ENCODE results near the gene SPDYE6.

Gene SPDYE6

GRCh38 chr7:102320601-102321350, 35.5 kb downstream of the SPDYE6 start:
- TF ChIP-seq CTCF (IDR thresholded peaks at IDR 0.05; ENCODE audit: control insufficient read depth, extremely low read depth, insufficient read depth), result no peak
- no peak overlapping the region for H3K4me3 ChIP-seq (ENCODE audit: low read depth, low read length)
- no peak for DNase-seq (ENCODE audit: low read depth)

- TF ChIP-seq CTCF (IDR thresholded peaks at IDR 0.05; ENCODE audit: control insufficient read depth, extremely low read depth, insufficient read depth), result no peak
- no peak for DNase-seq (ENCODE audit: low read depth)
- no peak overlapping the region for H3K4me3 ChIP-seq (ENCODE audit: low read depth, low read length)
Observed at GRCh38 chr7:102320181-102320580, 36.1 kb downstream of the SPDYE6 start.

GRCh38 chr7:102319671-102320070, 36.6 kb downstream of the SPDYE6 start:
- H3K4me3 ChIP-seq (ENCODE audit: low read depth, low read length), result no peak overlapping the region
- no peak for DNase-seq (ENCODE audit: low read depth)
- TF ChIP-seq CTCF (IDR thresholded peaks at IDR 0.05; ENCODE audit: control insufficient read depth, extremely low read depth, insufficient read depth), result no peak

- no peak for TF ChIP-seq CTCF (IDR thresholded peaks at IDR 0.05; ENCODE audit: control insufficient read depth, extremely low read depth, insufficient read depth)
- H3K4me3 ChIP-seq (ENCODE audit: low read depth, low read length), result no peak overlapping the region
- DNase-seq (ENCODE audit: low read depth), result peak; percentile 17
Observed at GRCh38 chr7:102318482-102318971, 37.7 kb downstream of the SPDYE6 start.

- TF ChIP-seq CTCF (IDR thresholded peaks at IDR 0.05; ENCODE audit: control insufficient read depth, extremely low read depth, insufficient read depth), result no peak
- DNase-seq (ENCODE audit: low read depth), result no peak
- no peak overlapping the region for H3K4me3 ChIP-seq (ENCODE audit: low read depth, low read length)
Observed at GRCh38 chr7:102317231-102318059, 38.8 kb downstream of the SPDYE6 start.

- no peak for DNase-seq (ENCODE audit: low read depth)
- no peak for TF ChIP-seq CTCF (IDR thresholded peaks at IDR 0.05; ENCODE audit: control insufficient read depth, extremely low read depth, insufficient read depth)
- H3K4me3 ChIP-seq (ENCODE audit: low read depth, low read length), result no peak overlapping the region
Observed at GRCh38 chr7:102313997-102314780, 42.1 kb downstream of the SPDYE6 start.
